Measurements from ENCODE around the gene SMG6.
"Not testable (repeated sequence)": the region's sequence is repeated elsewhere in the genome, so short reads cannot be mapped to it uniquely, and the experiment has no call there.

The SMG6 gene

GRCh38 chr17:2178798-2179501 lies 124.6 kb downstream of the SMG6 start:
- no peak for DNase-seq (ENCODE audit: low read depth)

GRCh38 chr17:2177235-2177811 lies 126.3 kb downstream of the SMG6 start:
- no peak for DNase-seq (ENCODE audit: low read depth)

GRCh38 chr17:2176499-2177169 lies 127.0 kb downstream of the SMG6 start:
- DNase-seq (ENCODE audit: low read depth), result no peak

- DNase-seq (ENCODE audit: low read depth), result no peak
Observed at GRCh38 chr17:2175294-2175628, 128.3 kb downstream of the SMG6 start.

GRCh38 chr17:2174468-2175293 lies 128.9 kb downstream of the SMG6 start:
- no peak for DNase-seq (ENCODE audit: low read depth)

- DNase-seq (ENCODE audit: low read depth), result no peak
Observed at GRCh38 chr17:2174014-2174413, 129.6 kb downstream of the SMG6 start.

GRCh38 chr17:2172999-2173398 lies 130.6 kb downstream of the SMG6 start:
- DNase-seq (ENCODE audit: low read depth), result no peak

- no peak for DNase-seq (ENCODE audit: low read depth)
Observed at GRCh38 chr17:2172077-2172851, 131.3 kb downstream of the SMG6 start.

GRCh38 chr17:2171702-2172076 lies 131.9 kb downstream of the SMG6 start:
- no peak for DNase-seq (ENCODE audit: low read depth)

- DNase-seq (ENCODE audit: low read depth), result no peak
Observed at GRCh38 chr17:2170023-2170422, 133.6 kb downstream of the SMG6 start.

- not testable (repeated sequence) for DNase-seq (ENCODE audit: low read depth)
Observed at GRCh38 chr17:2165723-2166122, 137.9 kb downstream of the SMG6 start.

GRCh38 chr17:2158396-2158780 lies 145.2 kb downstream of the SMG6 start:
- DNase-seq (ENCODE audit: low read depth), result no peak

GRCh38 chr17:2157675-2158395 lies 145.8 kb downstream of the SMG6 start:
- no peak for DNase-seq (ENCODE audit: low read depth)

- DNase-seq (ENCODE audit: low read depth), result no peak
Observed at GRCh38 chr17:2157081-2157480, 146.5 kb downstream of the SMG6 start.

- no peak for DNase-seq (ENCODE audit: low read depth)
Observed at GRCh38 chr17:2156666-2157065, 146.9 kb downstream of the SMG6 start.

GRCh38 chr17:2155573-2155972 lies 148.0 kb downstream of the SMG6 start:
- no peak for DNase-seq (ENCODE audit: low read depth)

- no peak for DNase-seq (ENCODE audit: low read depth)
Observed at GRCh38 chr17:2151358-2152033, 152.1 kb downstream of the SMG6 start.

- no peak for DNase-seq (ENCODE audit: low read depth)
Observed at GRCh38 chr17:2150806-2151205, 152.8 kb downstream of the SMG6 start.

- no peak for DNase-seq (ENCODE audit: low read depth)
Observed at GRCh38 chr17:2149934-2150333, 153.7 kb downstream of the SMG6 start.

GRCh38 chr17:2146132-2146871 lies 157.3 kb downstream of the SMG6 start:
- DNase-seq (ENCODE audit: low read depth), result no peak
